ENCODE measurements around the gene ABHD8.
"Not testable (repeated sequence)": the region's sequence is repeated elsewhere in the genome, so short reads cannot be mapped to it uniquely, and the experiment has no call there.

ABHD8 gene

GRCh38 chr19:17320435-17320834 lies 17.2 kb upstream of the ABHD8 start:
- no peak for DNase-seq

DNA sequence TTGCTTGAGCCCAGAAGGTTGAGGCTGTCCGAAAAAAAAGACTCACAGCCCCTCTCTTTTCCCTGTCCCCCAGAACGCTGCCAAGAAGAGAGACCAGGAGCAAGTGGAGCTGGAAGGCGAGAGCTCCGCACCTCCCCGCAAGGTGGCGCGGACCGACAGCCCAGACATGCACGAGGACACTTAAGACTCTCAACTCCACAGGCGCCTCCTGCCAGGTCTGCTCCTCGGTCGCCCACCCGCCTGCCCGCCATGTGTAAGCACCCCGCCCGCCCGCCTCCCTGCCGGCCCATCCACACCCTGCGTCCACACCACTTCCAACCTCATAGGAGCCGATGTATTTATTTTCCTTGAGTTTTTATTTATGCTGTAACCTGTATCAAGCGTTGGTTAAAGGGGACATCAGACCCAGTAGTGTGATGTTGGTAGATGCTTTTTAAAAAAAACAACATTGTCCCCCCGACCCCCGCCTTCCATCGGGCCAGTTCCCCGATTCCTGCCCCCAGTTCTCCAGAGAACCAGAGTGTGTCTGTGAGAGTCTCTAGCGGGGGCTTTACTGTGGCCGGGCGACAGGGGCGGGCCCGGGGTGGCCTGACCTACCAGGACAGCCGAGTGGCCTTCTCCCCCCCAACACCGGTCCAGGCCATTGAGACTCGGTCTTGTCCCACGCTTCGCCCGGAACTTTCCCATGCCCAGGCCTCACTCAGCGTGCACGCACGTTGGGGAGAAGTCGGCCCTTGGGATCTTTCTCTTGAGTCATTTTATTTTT lies 16.4 kb upstream of the ABHD8 start:
- no peak for DNase-seq

DNA sequence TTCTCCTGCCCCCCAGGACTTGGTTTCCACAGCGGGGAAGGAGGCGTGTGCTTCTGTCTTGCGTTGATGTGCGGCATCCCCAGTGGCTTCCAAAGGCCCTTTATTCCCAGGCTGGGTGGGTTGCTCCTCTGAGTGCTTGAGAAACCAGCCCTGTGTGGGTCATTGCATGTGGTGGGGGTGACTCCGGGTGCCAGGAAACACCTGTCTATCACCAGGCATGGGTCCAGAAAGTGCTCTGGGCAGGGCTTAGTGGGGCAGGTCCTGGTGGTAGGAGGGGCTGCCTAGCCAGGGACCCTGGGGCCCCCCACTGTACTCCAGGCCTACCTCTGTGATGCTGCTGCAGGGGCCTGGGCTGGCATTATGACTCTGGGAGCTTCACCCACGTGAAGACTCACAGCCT lies 15.7 kb upstream of the ABHD8 start:
- no peak for DNase-seq

GRCh38 chr19:17314007-17314593 lies 10.9 kb upstream of the ABHD8 start:
- no peak for DNase-seq

- no peak for DNase-seq
These were observed 9.2 kb upstream of the ABHD8 start for GRCh38 chr19:17312189-17313113.

DNA sequence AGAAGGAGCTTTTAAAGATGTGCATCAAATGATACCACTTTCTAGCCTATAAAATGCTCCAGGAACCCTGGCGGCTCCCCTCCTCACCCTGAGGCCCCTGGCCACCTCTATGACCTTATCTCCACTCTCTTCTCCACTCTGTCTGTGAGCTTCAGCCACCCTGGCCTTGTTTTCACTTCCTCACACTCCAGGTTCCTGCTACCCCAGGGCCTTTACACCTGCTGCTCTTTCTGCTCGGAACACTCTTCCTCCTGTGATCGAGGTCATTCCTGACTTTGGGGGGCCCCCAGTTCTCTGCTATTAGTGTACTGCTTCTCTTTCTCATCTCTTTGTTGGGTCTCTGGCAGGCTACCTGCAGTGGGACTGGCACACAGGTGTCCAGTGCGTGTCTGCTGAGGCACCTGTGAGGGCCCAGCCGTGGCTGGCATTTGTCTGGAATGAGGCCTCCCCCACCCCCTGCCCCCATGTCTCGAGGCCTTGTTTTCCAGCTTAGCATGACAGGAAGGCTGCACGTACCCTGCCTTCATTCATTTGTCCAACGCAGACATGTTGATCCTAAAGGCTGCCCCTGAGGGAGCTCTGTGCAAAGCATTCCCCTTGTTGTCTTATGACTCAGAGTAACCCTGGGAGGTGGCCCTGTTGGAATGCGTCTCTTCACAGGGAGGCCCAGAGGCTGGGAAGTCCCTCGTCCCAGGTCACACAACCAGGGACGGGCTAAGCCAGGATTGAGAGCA lies 8.4 kb upstream of the ABHD8 start:
- peak; percentile 47 for DNase-seq

DNA sequence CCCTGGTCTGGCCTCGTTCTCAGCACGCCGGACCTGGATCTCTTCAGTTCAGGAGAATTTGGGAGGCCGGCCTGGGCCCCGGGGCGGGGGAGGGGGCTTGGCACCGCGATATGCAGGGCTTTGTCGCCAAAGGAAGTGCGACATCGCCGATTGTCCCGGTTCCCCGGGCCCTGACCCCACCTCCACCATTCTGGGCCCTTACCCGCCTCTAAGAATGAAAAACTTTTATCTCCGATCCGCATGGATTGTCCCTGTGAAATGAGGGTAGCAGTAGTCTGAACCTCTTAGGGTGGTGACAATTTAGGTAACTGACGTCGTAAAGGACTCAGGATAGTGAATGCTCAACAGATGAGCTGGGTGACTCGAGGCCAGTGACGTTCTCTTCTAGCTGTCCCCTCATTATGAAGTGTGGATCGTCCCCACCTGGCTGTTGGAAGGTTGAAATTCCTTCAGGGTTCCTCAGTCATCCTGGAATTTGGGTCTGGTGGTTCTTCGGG lies 6.8 kb upstream of the ABHD8 start:
- no peak for DNase-seq

GRCh38 chr19:17309198-17309964 lies 6.2 kb upstream of the ABHD8 start, which contains the start of gene DDA1:
Gene DDA1 (plus strand): TSS chr19:17309563. CDS start chr19:17309655, 92 bp downstream.
- DNase-seq = peak; percentile 100

GRCh38 chr19:17307876-17308377 lies 4.7 kb upstream of the ABHD8 start:
- DNase-seq = no peak

- no peak for DNase-seq
These were observed 3.1 kb upstream of the ABHD8 start for GRCh38 chr19:17306285-17306714.

DNA sequence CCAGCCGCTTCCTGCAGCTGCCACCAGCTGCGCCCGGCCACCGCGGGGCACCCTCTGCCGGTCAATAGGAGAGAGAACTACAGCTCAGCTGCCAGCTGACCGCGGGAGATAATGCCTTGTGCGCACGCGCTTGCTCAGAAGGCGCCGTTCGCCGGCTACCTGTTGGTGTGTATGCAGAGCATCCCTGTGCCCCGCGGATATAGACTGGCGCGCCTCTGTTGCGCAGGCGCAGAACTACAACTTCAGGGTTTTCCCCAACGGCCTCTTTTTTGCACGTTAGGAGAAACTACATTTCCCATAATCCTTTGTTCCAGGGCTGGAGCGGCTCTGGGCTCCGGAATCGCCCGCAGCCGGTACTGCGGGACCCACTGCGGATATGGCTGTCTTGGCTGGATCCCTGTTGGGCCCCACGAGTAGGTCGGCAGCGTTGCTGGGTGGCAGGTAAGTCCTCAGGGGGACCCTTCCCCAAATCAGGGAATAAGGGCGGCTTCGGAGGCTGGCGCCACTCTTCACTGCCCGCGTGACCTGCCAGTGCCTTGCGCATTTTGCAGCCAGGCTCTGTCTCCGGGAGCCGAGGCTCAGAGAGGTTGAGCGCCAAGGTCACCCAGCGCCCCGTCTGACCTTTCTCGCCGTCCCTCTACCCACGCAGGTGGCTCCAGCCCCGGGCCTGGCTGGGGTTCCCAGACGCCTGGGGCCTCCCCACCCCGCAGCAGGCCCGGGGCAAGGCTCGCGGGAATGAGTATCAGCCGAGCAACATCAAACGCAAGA lies 2.5 kb upstream of the ABHD8 start, which contains the start of gene MRPL34:
Gene MRPL34 (plus strand): TSS at position 356 of the 768 bp plus-strand sequence. CDS start 21 bp downstream, at position 377.
- DNase-seq = peak; percentile 99

DNA sequence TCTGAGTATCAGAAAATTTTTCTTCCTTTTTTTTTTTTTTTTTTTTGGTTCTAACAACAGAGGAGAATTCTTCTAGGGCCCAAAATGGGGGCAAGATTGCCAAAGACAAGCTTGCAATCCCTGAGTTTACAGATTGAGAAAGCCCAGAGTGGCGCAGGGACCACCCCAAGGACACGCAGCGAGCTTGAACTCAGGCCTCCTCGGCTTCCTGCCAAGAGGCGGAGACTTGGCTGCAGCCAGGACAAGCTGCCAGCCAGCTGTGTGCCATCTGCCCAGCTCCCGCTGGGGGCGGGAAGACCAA lies 1.9 kb upstream of the ABHD8 start:
- DNase-seq = no peak

GRCh38 chr19:17304386-17305215 lies 1.4 kb upstream of the ABHD8 start:
- no peak for DNase-seq

- no peak for DNase-seq
These were observed 679 bp upstream of the ABHD8 start for GRCh38 chr19:17303940-17304267.

- DNase-seq = no peak
These were observed 646 bp downstream of the ABHD8 start for GRCh38 chr19:17302391-17303166.

GRCh38 chr19:17300992-17301619 lies 2.1 kb downstream of the ABHD8 start:
- no peak for DNase-seq

DNA sequence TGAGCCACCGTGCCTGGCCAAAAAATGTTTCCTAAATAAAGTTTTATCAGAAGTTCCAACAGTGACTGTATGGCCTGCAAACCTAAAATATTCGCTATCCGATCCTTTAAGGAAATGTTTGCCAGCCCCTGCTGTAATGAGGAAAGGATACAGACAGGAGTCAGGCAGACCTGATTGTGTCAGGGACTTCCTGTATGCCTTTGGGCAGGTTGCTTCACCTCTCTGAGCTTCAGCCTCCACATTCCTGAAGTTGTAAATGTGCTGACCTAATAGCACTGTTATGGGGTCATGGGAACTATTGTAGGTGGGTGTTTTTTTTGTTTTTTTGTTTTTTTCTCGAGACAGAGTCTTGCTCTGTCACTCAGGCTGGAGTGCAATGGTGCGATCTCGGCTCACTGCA lies 6.2 kb downstream of the ABHD8 start:
- DNase-seq = no peak

DNA sequence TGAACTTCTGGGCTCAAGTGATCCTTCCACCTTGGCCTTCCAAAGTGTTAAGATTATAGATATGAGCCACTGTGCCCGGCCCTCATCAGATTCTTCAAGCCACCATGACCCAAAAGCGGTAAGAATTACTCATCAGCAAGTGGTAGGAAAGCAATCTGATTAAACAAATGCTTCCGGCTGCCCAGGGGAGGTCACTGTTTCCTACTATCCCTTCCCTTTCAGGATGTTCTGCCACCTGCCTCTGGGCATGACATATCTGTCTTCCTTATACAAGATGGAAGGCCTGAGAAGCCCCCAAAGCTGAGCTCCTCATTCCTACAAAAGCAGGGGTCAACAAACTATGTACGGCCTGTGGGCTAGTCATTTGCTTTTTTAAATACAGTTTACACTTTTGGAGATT lies 7.0 kb downstream of the ABHD8 start:
- DNase-seq = peak; percentile 62

DNA sequence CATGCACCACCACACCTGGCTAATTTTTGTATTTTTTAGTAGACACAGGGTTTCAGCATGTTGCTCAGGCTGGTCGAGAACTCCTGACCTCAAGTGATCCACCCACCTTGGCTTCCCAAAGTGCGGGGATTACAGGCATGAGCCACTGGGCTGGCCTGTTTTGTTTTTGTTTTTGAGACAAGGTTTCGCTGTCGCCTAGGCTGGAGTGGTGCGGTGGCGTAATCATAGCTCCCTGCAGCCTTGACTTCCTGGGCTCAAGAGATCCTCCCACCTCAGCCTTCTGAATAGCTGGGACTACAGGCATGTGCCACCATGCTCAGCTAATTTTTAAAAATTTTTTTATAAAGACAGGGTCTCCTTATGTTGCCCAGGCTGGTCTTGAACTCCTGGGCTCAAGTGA lies 7.7 kb downstream of the ABHD8 start:
- not testable (repeated sequence) for DNase-seq
